HEK293T (cell line): ENCODE data around the gene LZTFL1.

Source experiments
- CTCF ChIA-PET: fragments of 350-600 bp; formaldehyde crosslinking; extraction: SDS; loops from one replicate; lab custom pipeline; 2021; ENCODE audit warnings: antibody characterized with exemption, inconsistent platforms; lab: Yijun Ruan, JAX
- POLR2A ChIA-PET: fragments of 350-600 bp; formaldehyde crosslinking; extraction: SDS; loops from one replicate; lab custom pipeline; 2020; ENCODE audit warnings: antibody characterized with exemption, inconsistent platforms; lab: Yijun Ruan, JAX
- DNase-seq: peaks from one replicate; pipeline ENCODE4 v3.0.0; 2012; ENCODE audit warnings: mixed read lengths; ENCODE audit errors: extremely low spot score
- ARNT ChIP-seq: fragments of 450-650 bp; IDR thresholded peaks from 2 replicates; pipeline ENCODE4 v1.6.1; 2017; ENCODE audit warnings: mild to moderate bottlenecking
- BHLHE40 ChIP-seq: fragments of 450-650 bp; IDR thresholded peaks from 2 replicates; pipeline ENCODE4 v1.6.1; 2016; ENCODE audit warnings: mild to moderate bottlenecking, moderate library complexity, borderline replicate concordance
- CTBP1 ChIP-seq: fragments of 450-650 bp; IDR thresholded peaks from 2 replicates; pipeline ENCODE4 v1.6.1; 2016; ENCODE audit warnings: borderline replicate concordance
- ELF4 ChIP-seq: fragments of 450-650 bp; IDR thresholded peaks from 2 replicates; pipeline ENCODE4 v1.6.1; 2017; ENCODE audit warnings: antibody characterized with exemption
- FOXA1 ChIP-seq: fragments of 450-650 bp; IDR thresholded peaks from 2 replicates; pipeline ENCODE4 v1.6.1; 2016; ENCODE audit warnings: mild to moderate bottlenecking
- FOXK2 ChIP-seq: fragments of 450-650 bp; IDR thresholded peaks from 2 replicates; pipeline ENCODE4 v1.6.1; 2016; ENCODE audit warnings: mild to moderate bottlenecking
- FOXM1 ChIP-seq: fragments of 450-650 bp; IDR thresholded peaks from 2 replicates; pipeline ENCODE4 v1.6.1; 2017; ENCODE audit warnings: mild to moderate bottlenecking, borderline replicate concordance
- HDGF ChIP-seq: fragments of 450-650 bp; IDR thresholded peaks from 2 replicates; pipeline ENCODE4 v1.6.1; 2017; ENCODE audit warnings: antibody characterized with exemption, borderline replicate concordance
- L3MBTL2 ChIP-seq: fragments of 450-650 bp; conservative IDR thresholded peaks from 2 replicates; pipeline ENCODE4 v1.6.1; 2016; ENCODE audit warnings: mild to moderate bottlenecking
- LEF1 ChIP-seq: fragments of 450-650 bp; IDR thresholded peaks from 2 replicates; pipeline ENCODE4 v1.6.1; 2017; ENCODE audit warnings: mild to moderate bottlenecking, borderline replicate concordance
- NFRKB ChIP-seq: fragments of 450-650 bp; IDR thresholded peaks from 2 replicates; pipeline ENCODE4 v1.6.1; 2016; ENCODE audit warnings: mild to moderate bottlenecking, moderate library complexity
- PKNOX1 ChIP-seq: fragments of 450-650 bp; IDR thresholded peaks from 2 replicates; pipeline ENCODE4 v1.6.1; 2016
- SP1 ChIP-seq: fragments of 450-650 bp; IDR thresholded peaks from 2 replicates; pipeline ENCODE4 v1.6.1; 2017
- SUZ12 ChIP-seq: fragments of 450-650 bp; IDR thresholded peaks from 2 replicates; pipeline ENCODE4 v1.6.1; 2016; ENCODE audit warnings: mild to moderate bottlenecking
- TARDBP ChIP-seq: fragments of 450-650 bp; IDR thresholded peaks from 2 replicates; pipeline ENCODE4 v1.6.1; 2016
- ZNF384 ChIP-seq: fragments of 450-650 bp; IDR thresholded peaks from 2 replicates; pipeline ENCODE4 v1.6.1; 2016

LZTFL1 gene

GRCh38 chr3:45841420-45841756, 531 bp downstream of the LZTFL1 start:
- peak; percentile 24 for DNase-seq
- TF ChIP-seq BHLHE40 (no peak), PKNOX1 (no peak), ZNF384 (no peak), HDGF (no peak), SP1 (no peak), FOXK2 (no peak), FOXA1 (no peak), FOXM1 (no peak)
- ChIA-PET CTCF (no interaction called here), POLR2A (no interaction called here)

GRCh38 chr3:45838466-45838865, 3.5 kb downstream of the LZTFL1 start:
- ChIA-PET POLR2A (no interaction called here), CTCF (no interaction called here)
- DNase-seq = no peak
- TF ChIP-seq SUZ12 (no peak), TARDBP (no peak), FOXK2 (no peak), BHLHE40 (no peak)

- ChIA-PET CTCF (no interaction called here), POLR2A (no interaction called here)
- TF ChIP-seq LEF1 (no peak), ELF4 (no peak), ARNT (no peak), NFRKB (no peak)
- DNase-seq = no peak
These were observed 9.2 kb downstream of the LZTFL1 start for GRCh38 chr3:45832699-45833098.

- ChIA-PET CTCF (no interaction called here), POLR2A (no interaction called here)
- DNase-seq = no peak
- no peak for TF ChIP-seq BHLHE40
- TF ChIP-seq TARDBP = no peak
- TF ChIP-seq ARNT = no peak
- TF ChIP-seq NFRKB = no peak
- no peak for TF ChIP-seq FOXA1
- no peak for TF ChIP-seq CTBP1
- no peak for TF ChIP-seq FOXK2
- no peak for TF ChIP-seq SP1
- no peak for TF ChIP-seq L3MBTL2
These were observed 11.8 kb downstream of the LZTFL1 start for GRCh38 chr3:45830121-45830520.

GRCh38 chr3:45826908-45827307, 15.0 kb downstream of the LZTFL1 start:
- ChIA-PET POLR2A (no interaction called here), CTCF (interaction anchor here (0.6 kb wide), 1 partner anchor 32 kb away, joined by 4 read pairs; no protein-coding TSS in a partner anchor)
- TF ChIP-seq TARDBP (no peak), FOXK2 (no peak), NFRKB (no peak)
- DNase-seq = no peak

- ChIA-PET CTCF (interaction anchor here (0.6 kb wide), 1 partner anchor 15 kb away, joined by 8 read pairs; no protein-coding TSS in a partner anchor), POLR2A (no interaction called here)
- TF ChIP-seq FOXA1 (no peak), PKNOX1 (no peak), FOXM1 (no peak), BHLHE40 (no peak), HDGF (no peak), ELF4 (no peak), CTBP1 (no peak), SP1 (no peak), ARNT (no peak), NFRKB (no peak), ZNF384 (no peak), LEF1 (no peak), L3MBTL2 (no peak), TARDBP (no peak), SUZ12 (no peak), FOXK2 (no peak)
- DNase-seq = no peak
These were observed 15.6 kb downstream of the LZTFL1 start for GRCh38 chr3:45826321-45826720.

GRCh38 chr3:45821127-45821526, 20.8 kb downstream of the LZTFL1 start:
- TF ChIP-seq LEF1 (no peak), FOXK2 (no peak), ZNF384 (no peak), HDGF (no peak), ELF4 (no peak)
- ChIA-PET CTCF (interaction anchor here (0.7 kb wide), 1 partner anchor 51 kb away, joined by 3 read pairs; no protein-coding TSS in a partner anchor), POLR2A (no interaction called here)
- DNase-seq = no peak

GRCh38 chr3:45819543-45819942, 22.4 kb downstream of the LZTFL1 start:
- DNase-seq = no peak
- POLR2A ChIA-PET = no interaction called here
- TF ChIP-seq CTBP1 (no peak), L3MBTL2 (no peak), ARNT (no peak), FOXA1 (no peak), TARDBP (no peak)
- CTCF ChIA-PET = no interaction called here
